Measurements from ENCODE around the gene NAT8L.

NAT8L gene

GRCh38 chr4:2046031-2046961 lies 12.8 kb upstream of the NAT8L start:
- DNase-seq, result no peak

- no peak for DNase-seq
Measured at GRCh38 chr4:2047031-2047660, 12.0 kb upstream of the NAT8L start.

GRCh38 chr4:2047781-2048581 lies 11.1 kb upstream of the NAT8L start:
- DNase-seq, result no peak

GRCh38 chr4:2048831-2049230 lies 10.3 kb upstream of the NAT8L start:
- no peak for DNase-seq

GRCh38 chr4:2049381-2049780 lies 9.7 kb upstream of the NAT8L start:
- no peak for DNase-seq

- DNase-seq, result no peak
Measured at GRCh38 chr4:2049811-2050210, 9.3 kb upstream of the NAT8L start.

GRCh38 chr4:2051086-2051485 lies 8.0 kb upstream of the NAT8L start:
- no peak for DNase-seq

GRCh38 chr4:2054217-2054616 lies 4.9 kb upstream of the NAT8L start:
- no peak for DNase-seq

GRCh38 chr4:2057382-2058065 lies 1.6 kb upstream of the NAT8L start:
- DNase-seq, result no peak

GRCh38 chr4:2058264-2059045 lies 672 bp upstream of the NAT8L start:
- no peak for DNase-seq

GRCh38 chr4:2059726-2060602 lies 837 bp downstream of the NAT8L start:
- no peak for DNase-seq

- no peak for DNase-seq
Measured at GRCh38 chr4:2060611-2061185, 1.6 kb downstream of the NAT8L start.

GRCh38 chr4:2061186-2062131 lies 2.3 kb downstream of the NAT8L start:
- DNase-seq, result no peak

GRCh38 chr4:2062168-2062807 lies 3.2 kb downstream of the NAT8L start:
- no peak for DNase-seq

GRCh38 chr4:2062808-2063524 lies 3.8 kb downstream of the NAT8L start:
- DNase-seq, result no peak

GRCh38 chr4:2063557-2064275 lies 4.6 kb downstream of the NAT8L start:
- no peak for DNase-seq

- DNase-seq, result no peak
Measured at GRCh38 chr4:2064276-2064991, 5.3 kb downstream of the NAT8L start.

All from NCI-H524 treated with DMSO at 0.1 percent for 48 hours (cell line).